CD1c-positive myeloid dendritic cell (primary cell): Measurements from ENCODE around the gene SMIM11.
"Not testable (repeated sequence)": the region's sequence is repeated elsewhere in the genome, so short reads cannot be mapped to it uniquely, and the experiment has no call there.

Experiments used
- DNase-seq: peaks from one replicate; pipeline ENCODE4 v3.0.0-alpha.2; 2016; ENCODE audit errors: extremely low spot score

Gene SMIM11

GRCh38 chr21:34355570-34355969 lies 19.7 kb upstream of the SMIM11 start:
- no peak for DNase-seq

DNA sequence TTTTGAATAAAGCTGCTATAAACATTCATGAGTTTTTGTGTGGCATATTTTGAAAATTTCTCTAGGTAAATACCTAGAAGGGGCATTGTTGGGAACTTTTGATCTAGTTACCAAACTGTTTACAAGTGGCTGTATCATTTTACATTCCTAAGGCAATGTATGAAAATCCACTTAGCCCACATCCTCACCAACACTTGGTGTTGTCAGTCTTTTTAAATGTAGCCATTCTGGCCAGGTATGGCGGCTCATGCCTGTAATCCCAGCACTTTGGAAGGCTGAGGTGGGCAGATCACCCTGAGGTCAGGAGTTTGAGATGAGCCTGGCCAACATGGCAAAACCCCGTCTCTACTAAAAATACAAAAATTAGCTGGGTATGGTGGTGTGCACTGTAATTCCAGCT lies 17.4 kb upstream of the SMIM11 start:
- no peak for DNase-seq

DNA sequence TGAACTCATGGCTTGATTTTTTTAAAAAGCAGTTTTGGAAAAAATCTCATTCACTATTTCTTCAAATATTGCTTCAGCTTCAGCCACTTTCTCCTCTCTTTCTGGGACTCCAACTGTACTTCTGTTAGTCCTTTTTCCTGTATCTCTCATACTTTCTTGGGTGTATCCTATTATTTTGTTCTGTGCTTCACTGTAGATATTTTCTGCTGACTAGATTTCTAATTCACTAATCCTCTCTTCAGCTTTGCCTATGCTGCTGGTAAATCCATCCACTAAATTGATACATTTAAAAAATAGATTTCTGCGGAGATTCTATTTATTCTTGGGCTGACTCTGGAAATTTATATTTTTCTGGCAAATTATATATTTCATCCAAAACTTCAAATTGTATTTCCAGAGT lies 16.4 kb upstream of the SMIM11 start:
- DNase-seq: no peak

DNA sequence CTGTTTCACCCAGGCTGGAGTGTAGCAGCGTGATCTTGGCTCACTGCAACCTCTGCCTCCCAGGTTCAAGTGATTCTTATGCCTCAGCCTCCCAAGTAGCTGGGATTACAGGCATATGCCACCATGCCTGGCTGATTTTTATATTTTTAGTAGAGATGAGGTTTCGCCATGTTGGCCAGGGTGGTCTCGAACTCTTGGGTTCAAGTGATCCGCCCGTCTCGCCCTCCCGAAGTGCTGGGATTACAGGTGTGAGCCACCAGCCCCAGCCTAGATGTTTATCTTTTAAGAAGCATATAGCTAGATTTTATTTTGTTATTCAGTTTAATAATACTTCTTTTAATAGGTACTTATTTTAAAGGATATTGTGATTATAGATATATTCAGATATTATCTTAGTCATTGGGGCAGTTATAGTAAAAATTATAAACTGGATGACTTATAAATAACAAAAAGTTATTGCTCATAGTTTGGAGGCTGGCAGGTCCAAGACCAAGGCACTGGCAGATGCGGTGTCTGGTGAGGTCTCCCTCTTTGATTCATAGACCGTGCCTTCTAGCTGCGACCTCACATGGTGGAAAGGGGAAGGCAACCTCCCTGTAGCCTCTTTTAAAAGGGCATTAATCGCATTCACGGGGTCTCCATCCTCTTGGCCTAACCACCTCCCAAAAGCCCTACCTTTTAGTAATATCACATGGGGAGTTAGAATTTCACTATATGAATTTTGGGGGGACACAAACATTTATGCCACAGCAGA lies 14.6 kb upstream of the SMIM11 start:
- DNase-seq: no peak

- DNase-seq: no peak
These were observed 13.2 kb upstream of the SMIM11 start for GRCh38 chr21:34362136-34362444.

DNA sequence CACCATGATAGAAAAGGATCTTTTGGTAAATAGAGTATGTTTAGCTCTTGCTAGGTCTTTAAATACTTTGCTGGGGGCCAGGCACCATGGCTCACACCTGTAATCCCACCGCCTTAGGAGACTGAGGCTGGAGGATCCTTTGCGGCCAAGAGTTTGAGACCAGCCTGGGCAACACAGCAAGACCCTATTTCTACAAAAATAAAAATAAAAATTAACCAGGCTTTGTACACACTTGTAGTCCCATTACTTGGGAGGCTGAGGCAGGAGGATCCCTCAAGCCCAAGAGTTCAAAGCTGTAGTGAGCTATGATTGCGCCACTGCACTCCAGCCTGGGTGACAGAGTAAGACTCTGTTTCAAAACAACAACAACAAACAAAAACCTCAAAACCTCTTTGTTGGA lies 12.6 kb upstream of the SMIM11 start:
- DNase-seq: peak; percentile 1

DNA sequence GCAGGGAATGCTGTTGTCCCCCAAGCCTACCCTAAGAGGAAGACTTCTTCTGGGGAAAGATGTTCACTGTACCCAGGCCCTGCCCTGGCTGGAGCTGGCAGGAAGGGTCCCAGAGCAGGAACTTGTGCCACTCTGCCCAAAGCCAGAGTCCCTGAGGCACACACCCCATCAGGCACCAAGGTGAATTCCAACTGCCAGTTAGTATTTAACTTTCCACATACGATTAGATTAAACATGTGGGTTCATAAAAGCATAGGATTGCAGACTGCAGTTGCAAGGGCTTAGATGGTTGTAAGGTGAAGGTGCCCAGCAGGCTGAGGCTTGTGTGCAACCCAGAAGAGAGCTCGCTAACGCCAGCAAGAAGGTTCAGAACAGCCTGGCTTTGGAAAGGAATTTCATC lies 11.6 kb upstream of the SMIM11 start, which contains the start of gene KCNE2:
Gene KCNE2, plus strand, starts transcription at position 274 of the 400 bp plus-strand sequence. CDS start 6,473 bp downstream, outside the sequence.
- DNase-seq: no peak

DNA sequence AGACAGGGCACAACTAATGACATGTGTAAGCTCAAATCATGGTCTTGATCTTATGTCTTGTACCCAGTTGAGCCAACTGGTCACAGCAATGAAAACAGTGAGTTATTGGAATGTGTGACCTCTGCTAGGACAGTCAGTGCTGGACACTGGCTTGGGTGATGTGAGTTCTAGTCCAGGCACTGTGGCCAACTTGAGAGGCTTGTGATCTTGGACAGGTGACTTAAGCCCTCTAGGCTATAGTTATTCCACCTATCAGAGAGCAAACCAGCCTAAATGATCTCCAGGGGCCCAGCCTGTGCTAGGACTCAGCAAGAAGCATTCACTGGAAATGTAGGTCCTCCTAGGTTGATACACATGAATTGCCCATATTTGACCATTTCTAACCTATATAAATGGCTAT lies 10.4 kb upstream of the SMIM11 start:
- DNase-seq: no peak

DNA sequence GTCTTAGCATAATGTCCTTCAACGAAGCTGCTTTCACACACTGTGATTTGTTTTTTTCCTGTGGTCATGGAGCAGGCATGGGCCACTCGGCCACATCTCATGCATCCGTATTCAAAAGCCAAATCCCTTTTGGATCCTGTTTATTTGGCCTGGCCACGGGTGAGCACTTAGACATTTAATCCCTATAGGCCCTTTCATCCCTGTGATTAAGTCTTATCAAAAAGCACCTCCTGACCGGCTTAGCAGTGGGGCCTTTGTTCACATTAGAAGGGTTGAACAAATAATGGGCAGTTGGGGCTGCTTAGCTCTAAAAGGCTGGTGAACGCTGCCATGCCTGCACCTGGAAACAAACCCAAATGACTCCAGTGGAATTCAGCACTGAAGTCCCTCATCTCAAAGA lies 9.5 kb upstream of the SMIM11 start:
- no peak for DNase-seq

DNA sequence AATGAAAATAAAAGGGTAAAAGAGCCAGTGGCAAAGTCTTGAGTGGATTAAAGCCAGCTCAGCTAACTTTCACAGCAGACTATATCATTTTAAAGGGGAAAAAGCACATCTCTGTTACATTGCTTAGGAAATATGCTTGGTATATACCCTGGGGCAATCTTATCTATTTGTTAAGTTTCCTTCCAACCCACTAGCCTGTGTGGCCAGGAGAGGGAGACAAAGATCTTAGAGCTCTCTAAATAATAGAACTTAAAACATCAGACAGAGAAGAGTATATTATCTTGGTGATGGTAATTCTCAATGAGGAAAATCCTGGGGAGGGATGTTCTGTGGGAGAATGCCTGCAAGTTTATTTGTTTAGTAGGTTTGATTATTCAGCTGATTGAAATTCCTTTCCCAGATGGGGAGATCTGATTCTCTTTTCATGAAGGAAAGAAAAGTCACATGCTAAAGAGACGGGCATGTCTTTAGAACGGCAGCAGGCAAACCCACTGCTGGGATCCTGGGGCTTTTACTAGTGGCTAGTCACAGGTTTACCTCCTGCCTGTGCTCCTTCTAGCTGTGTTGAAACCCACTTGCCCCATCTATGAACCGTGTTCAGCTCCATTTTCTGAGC lies 7.9 kb upstream of the SMIM11 start:
- DNase-seq: peak; percentile 65

GRCh38 chr21:34369741-34370140 lies 5.6 kb upstream of the SMIM11 start:
- no peak for DNase-seq

DNA sequence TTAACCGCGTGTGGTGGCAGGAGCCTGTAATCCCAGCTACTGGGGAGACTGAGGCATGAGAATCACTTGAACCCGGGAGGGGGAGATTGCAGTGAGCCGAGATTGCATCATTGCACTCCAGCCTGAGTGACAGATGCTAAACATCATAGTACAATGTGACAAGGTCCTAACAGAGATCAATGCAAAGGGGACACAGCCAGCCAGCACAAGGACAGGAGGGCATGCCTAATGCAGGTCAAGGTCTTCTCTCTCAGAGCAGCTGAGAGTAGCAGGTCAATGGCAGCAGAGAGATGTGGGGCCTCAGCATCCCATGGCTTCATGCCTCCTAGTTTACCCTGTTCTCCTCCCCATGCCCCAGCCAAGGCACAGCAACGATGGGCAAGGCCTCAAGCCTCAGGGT lies 3.0 kb upstream of the SMIM11 start:
- DNase-seq: no peak

DNA sequence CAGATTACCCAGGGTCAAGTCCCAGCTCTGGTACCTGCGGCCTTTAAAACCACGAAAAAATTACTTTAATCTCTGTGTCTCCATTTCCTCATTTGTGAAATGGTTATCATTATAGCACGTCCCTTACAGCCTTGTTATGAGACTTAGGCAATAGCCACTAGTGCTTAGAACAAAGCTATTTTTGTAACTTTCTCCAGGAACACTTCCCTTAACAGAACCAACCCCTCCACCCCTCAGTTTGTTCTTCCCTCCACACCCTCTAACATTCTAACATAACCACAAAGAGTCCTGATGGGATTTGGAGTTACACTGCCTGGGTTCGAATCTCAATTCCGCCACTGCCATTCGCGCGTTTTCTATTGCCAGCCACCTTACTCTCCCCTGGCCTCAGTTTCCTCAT lies 845 bp upstream of the SMIM11 start:
- DNase-seq: not testable (repeated sequence)

GRCh38 chr21:34375619-34375972 lies 289 bp downstream of the SMIM11 start:
- DNase-seq: not testable (repeated sequence)

DNA sequence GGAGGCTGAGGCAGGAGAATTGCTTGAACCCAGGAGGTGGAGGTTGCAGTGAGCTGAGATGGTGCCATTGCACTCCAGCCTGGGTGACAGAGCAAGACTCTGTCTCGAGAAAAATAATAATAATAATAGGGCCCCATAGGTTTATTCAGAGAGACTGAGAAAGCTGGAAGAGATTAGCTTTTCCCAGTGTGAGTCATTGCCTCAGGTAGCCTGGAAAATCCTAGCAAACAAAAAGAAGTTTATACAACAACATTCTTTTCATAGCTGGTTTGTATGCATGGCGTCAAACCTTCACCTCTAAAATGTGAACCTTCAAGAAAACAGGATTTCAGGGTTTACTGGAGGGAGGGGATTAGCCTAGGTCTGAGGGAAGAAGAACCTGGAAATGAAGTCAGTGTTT lies 7.8 kb downstream of the SMIM11 start:
- DNase-seq: not testable (repeated sequence)

- DNase-seq: not testable (repeated sequence)
These were observed 8.6 kb downstream of the SMIM11 start for GRCh38 chr21:34383724-34384415.

GRCh38 chr21:34400522-34400921 lies 25.2 kb downstream of the SMIM11 start:
- not testable (repeated sequence) for DNase-seq

DNA sequence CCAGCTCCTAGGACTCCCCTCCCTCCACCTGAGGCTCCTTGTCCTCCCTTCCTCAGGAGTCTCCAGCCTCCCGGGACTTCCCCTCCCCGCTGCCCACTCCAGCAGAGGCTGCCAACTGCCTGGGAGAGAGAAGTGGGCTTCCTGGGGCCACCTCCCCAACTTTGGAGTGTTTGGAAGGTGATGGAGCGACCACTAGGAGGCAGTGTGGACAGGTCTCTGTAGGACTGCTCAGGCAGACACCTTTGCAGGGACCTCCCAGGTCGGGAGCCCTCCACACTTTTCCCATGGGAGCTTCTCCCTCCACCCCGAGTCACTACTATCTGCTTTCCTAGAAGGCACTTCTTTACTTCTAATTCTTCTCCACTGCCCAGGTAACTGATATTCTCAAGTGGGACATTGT lies 29.4 kb downstream of the SMIM11 start:
- not testable (repeated sequence) for DNase-seq

DNA sequence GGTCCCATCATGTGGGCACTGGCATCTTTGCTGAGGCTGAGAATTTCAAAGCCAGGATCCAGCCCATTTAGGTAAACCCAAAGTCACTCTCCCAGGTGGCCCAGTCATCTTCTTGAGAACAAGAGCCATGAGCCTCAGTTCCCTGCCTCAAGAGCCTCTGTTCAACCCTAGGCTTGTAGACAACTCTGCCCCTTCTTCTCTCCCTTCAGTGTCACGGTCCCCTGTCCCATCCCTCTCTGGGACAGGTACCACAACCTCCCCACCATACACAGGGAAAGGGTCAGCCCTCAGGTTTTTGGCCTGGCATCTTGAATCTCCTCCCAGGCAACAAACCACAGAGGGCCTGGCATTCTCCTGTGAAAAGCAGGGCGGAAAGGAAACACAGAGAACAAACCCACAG lies 30.4 kb downstream of the SMIM11 start:
- not testable (repeated sequence) for DNase-seq

DNA sequence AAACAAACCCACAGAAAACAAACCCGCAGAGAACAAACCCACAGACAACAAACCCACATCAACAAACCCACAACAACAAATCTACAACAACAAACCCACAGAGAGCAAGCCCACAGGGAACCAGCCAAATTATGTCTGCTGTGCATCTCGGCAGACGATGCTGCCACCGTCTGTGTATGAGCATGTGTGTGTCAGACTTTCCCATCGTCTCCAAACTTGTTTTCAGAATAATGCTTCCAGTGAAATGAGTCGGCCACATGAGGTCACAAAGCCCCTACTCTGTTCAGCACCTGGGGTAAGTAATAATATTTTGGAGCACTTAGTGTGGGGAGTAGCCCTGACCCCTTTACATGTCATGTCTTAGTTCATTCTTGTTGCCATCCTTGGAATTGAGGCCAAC lies 30.8 kb downstream of the SMIM11 start:
- not testable (repeated sequence) for DNase-seq

DNA sequence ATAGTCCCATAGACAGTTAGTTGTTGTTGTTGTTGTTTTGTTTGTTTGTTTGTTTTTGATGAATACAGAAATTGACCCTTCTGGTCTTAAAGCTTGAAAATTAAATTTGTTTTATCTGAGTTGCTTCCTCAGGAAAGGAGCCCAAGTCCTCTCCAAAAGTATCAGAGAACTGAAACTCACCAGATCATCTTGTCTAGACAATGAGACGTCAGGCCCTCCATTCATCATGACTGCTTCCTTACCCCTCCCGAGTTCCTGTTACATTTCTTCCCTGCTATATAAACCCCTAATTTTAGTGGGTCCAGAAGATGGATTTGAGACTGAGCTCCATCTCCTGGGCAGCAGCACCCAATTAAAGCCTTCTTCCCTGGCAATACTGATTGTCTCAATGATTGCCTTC lies 31.4 kb downstream of the SMIM11 start:
- DNase-seq: not testable (repeated sequence)

- DNase-seq: not testable (repeated sequence)
These were observed 32.0 kb downstream of the SMIM11 start for GRCh38 chr21:34407294-34407693.

- not testable (repeated sequence) for DNase-seq
These were observed 42.3 kb downstream of the SMIM11 start for GRCh38 chr21:34417448-34418077.
